B cell (primary cell): Measurements from ENCODE around the gene FRMD3. TPM values are rescaled to one million over a fixed set of nuclear protein-coding genes. Genes with fewer than 3 reads are reported as not detected.

ENCODE experiments used
- ATAC-seq: fragments of 200-7000 bp; cut with Tn5 transposase; one replicate; pipeline ENCODE4 v1.10.0; 2021; ENCODE audit warnings: low read depth, mild to moderate bottlenecking, moderate number of reproducible peaks, moderate library complexity
- CTCF ChIA-PET: fragments of 350-600 bp; sonication (Branson Sonifier 250); formaldehyde crosslinking; loops from one replicate; lab custom pipeline; 2021; ENCODE audit warnings: antibody characterized with exemption, inconsistent platforms; lab: Charles Lee
- POLR2A ChIA-PET: fragments of 350-600 bp; sonication (Branson Sonifier 250); formaldehyde crosslinking; loops from one replicate; lab custom pipeline; 2021; ENCODE audit warnings: antibody characterized with exemption; lab: Charles Lee
- DNase-seq: peaks from one replicate; pipeline ENCODE4 v3.0.0; 2013
- H2AFZ ChIP-seq: 2 replicates; pipeline ENCODE4 v1.6.1; 2012; ENCODE audit warnings: mild to moderate bottlenecking, low read depth, low read length; ENCODE audit not compliant: insufficient read depth, poor library complexity, severe bottlenecking
- H3K27ac ChIP-seq, 2 donors: 1 replicate in 1 of 2; 2 replicates in 1 of 2; pipeline ENCODE4 v1.5.1; 2012 to 2013; ENCODE audit warnings: low read length in 2 of 2, mild to moderate bottlenecking in 2 of 2, moderate library complexity in 1 of 2
- H3K27me3 ChIP-seq, 4 experiments: fragments of 200-600 bp in 1 of 4; sonication (generic) in 1 of 4; replicated peaks in 1 of 4; 1 replicate in 2 of 4; 2 replicates in 2 of 4; pipeline versions ENCODE4 v1.6.1 to v1.7.0; 2013 to 2016; ENCODE audit warnings: low read length in 3 of 4, mild to moderate bottlenecking in 2 of 4, mixed read lengths in 1 of 4, moderate library complexity in 1 of 4; ENCODE audit not compliant: insufficient read depth in 4 of 4, control insufficient read depth in 3 of 4; ENCODE audit errors: control extremely low read depth in 1 of 4
- H3K36me3 ChIP-seq, 2 experiments: replicated peaks in 1 of 2; 1 replicate in 1 of 2; 2 replicates in 1 of 2; pipeline versions ENCODE4 v1.6.1 to v1.7.1; 2013; ENCODE audit warnings: low read length in 1 of 2; ENCODE audit not compliant: insufficient read depth in 2 of 2, control insufficient read depth in 1 of 2; ENCODE audit errors: control extremely low read depth in 1 of 2, extremely low read depth in 1 of 2
- H3K4me1 ChIP-seq, 2 donors: fragments of 200-600 bp in 1 of 2; sonication (generic) in 1 of 2; 1 replicate in 1 of 2; 2 replicates in 1 of 2; pipeline versions ENCODE4 v1.5.1 to v1.6.1; 2013 to 2017; ENCODE audit warnings: low read length in 2 of 2; ENCODE audit not compliant: control insufficient read depth in 2 of 2, insufficient read depth in 2 of 2
- H3K4me2 ChIP-seq: replicated peaks from 2 replicates; pipeline ENCODE3; 2012; ENCODE audit warnings: mild to moderate bottlenecking, low read depth, low read length; ENCODE audit not compliant: poor library complexity, severe bottlenecking
- H3K4me3 ChIP-seq, 5 experiments: fragments of 200-600 bp in 1 of 5; sonication (generic) in 1 of 5; 1 replicate in 3 of 5; 2 replicates in 2 of 5; pipeline versions ENCODE4 v1.5.1 to v1.7.0; 2011 to 2016; ENCODE audit warnings: low read length in 4 of 5, mild to moderate bottlenecking in 4 of 5, low read depth in 2 of 5, control low read depth in 1 of 5, moderate library complexity in 1 of 5; ENCODE audit not compliant: insufficient read depth in 1 of 5; ENCODE audit errors: control extremely low read depth in 1 of 5, extremely low read depth in 1 of 5
- H3K79me2 ChIP-seq: fragments of 200-600 bp; sonication (generic); one replicate; pipeline ENCODE4 v1.6.0; 2016; ENCODE audit warnings: low read length; ENCODE audit not compliant: control insufficient read depth, insufficient read depth
- H3K9ac ChIP-seq: fragments of 200-600 bp; sonication (generic); 2 replicates; pipeline ENCODE4 v1.6.1; 2017; ENCODE audit warnings: mild to moderate bottlenecking, low read length, moderate library complexity
- H3K9me3 ChIP-seq, 3 donors: one replicate each; pipeline versions ENCODE4 v1.6.1 to v1.7.1; 2013; ENCODE audit warnings: low read length in 2 of 3; ENCODE audit not compliant: control insufficient read depth in 2 of 3, insufficient read depth in 1 of 3; ENCODE audit errors: control extremely low read depth in 1 of 3
- H4K20me1 ChIP-seq: 2 replicates; pipeline ENCODE4 v1.6.0; 2012; ENCODE audit warnings: mild to moderate bottlenecking, low read length; ENCODE audit not compliant: insufficient read depth, control insufficient read depth, poor library complexity, severe bottlenecking
- H3K27ac Mint-ChIP-seq: one replicate; pipeline ENCODE4 v1.8.0; 2021; ENCODE audit warnings: mixed read lengths
- H3K27me3 Mint-ChIP-seq: one replicate; pipeline ENCODE4 v1.8.0; 2021; ENCODE audit warnings: mixed read lengths
- H3K4me1 Mint-ChIP-seq: one replicate; pipeline ENCODE4 v1.8.0; 2021; ENCODE audit warnings: mixed read lengths
- H3K4me3 Mint-ChIP-seq: one replicate; pipeline ENCODE4 v1.8.0; 2021; ENCODE audit warnings: mixed read lengths
- H3K9me3 Mint-ChIP-seq: one replicate; pipeline ENCODE4 v1.8.0; 2022; ENCODE audit warnings: mixed read lengths; ENCODE audit not compliant: insufficient read depth
- CTCF ChIP-seq: fragments of 200-600 bp; IDR thresholded peaks from one replicate; pipeline ENCODE4 v1.8.0; 2022; ENCODE audit warnings: antibody characterized with exemption, mild to moderate bottlenecking
- EZH2 ChIP-seq: IDR thresholded peaks from 2 replicates; pipeline ENCODE4 v1.6.1; 2012; ENCODE audit warnings: borderline replicate concordance, low read depth, mild to moderate bottlenecking, moderate library complexity, low read length; ENCODE audit not compliant: insufficient read depth, poor library complexity, severe bottlenecking
- WGBS: methylation state at CpG from one replicate; pipeline ENCODE4 v1.1.5; 2013; ENCODE audit warnings: missing lambda C conversion rate; ENCODE audit not compliant: insufficient coverage; 5-methylcytosine and 5-hydroxymethylcytosine counted together
- intact Hi-C: fragments of 100-400 bp; cut with micrococcal nuclease; formaldehyde crosslinking; loops from one replicate; pipeline ENCODE4 v1.10.0; 2022
- polyA plus RNA-seq: library from polyadenylated mRNA; depleted of rRNA; stranded (reverse); fragments of >200 nt; gene quantifications from 2 replicates; pipeline ENCODE4 v1.2.3, GENCODE V29; 2012
- total RNA-seq, 2 donors: library from RNA; stranded (reverse); fragments of 120-200 nt in 1 of 2; gene quantifications; 1 replicate in 1 of 2; 2 replicates in 1 of 2; pipeline versions ENCODE4 v1.2.3 to v1.2.4, GENCODE V29; 2013 to 2022

Gene FRMD3
- total and polyA plus RNA-seq, 2 donors (not counting 1 experiment from before 2014, with no cell fraction given), result 0.37 to 0.49 TPM

GRCh38 chr9:83511051-83511450, 27.1 kb downstream of the FRMD3 start:
- no peaks in the 10 kb centered on the region for H3K4me1 Mint-ChIP-seq
- ChIA-PET POLR2A (no interaction called here), CTCF (no interaction called here)
- H3K4me3 ChIP-seq, result no peak overlapping the region
- ATAC-seq, result no peak
- no peaks in the 10 kb centered on the region for H3K36me3 ChIP-seq
- no peak overlapping the region for H3K9ac ChIP-seq
- WGBS, result no CpG with 5 or more reads among the region's 1 CpG
- no peaks in the 10 kb centered on the region for H3K9me3 Mint-ChIP-seq
- H2AFZ ChIP-seq, result no peak overlapping the region
- H3K79me2 ChIP-seq, result no peaks in the 10 kb centered on the region
- no peak for DNase-seq
- no peak for TF ChIP-seq EZH2
- TF ChIP-seq CTCF, result no peak
- no peaks in the 10 kb centered on the region for H4K20me1 ChIP-seq
- no peaks in the 10 kb centered on the region for H3K4me1 ChIP-seq
- no peaks in the 10 kb centered on the region for H3K27me3 ChIP-seq
- intact Hi-C loops, result no loop called here
- no peak overlapping the region for H3K4me2 ChIP-seq
- H3K27ac Mint-ChIP-seq, result no peak overlapping the region
- peaks cover 0 to 3% (median 0%) of the 10 kb centered on the region in 3 donors for H3K9me3 ChIP-seq
- H3K4me3 Mint-ChIP-seq, result no peak overlapping the region
- no peak overlapping the region for H3K27ac ChIP-seq
- H3K27me3 Mint-ChIP-seq, result no peaks in the 10 kb centered on the region

- Histone ChIP-seq H3K27ac (no peak overlapping the region), H3K36me3 (no peaks in the 10 kb centered on the region), H3K4me1 (no peaks in the 10 kb centered on the region), H4K20me1 (no peaks in the 10 kb centered on the region), H3K9me3 (peaks cover 0 to 3% (median 0%) of the 10 kb centered on the region in 3 donors), H3K4me2 (no peak overlapping the region), H3K9ac (no peak overlapping the region), H3K79me2 (no peaks in the 10 kb centered on the region), H3K27me3 (no peaks in the 10 kb centered on the region), H3K4me3 (no peak overlapping the region), H2AFZ (no peak overlapping the region)
- 80% methylated on average over 1 of the region's 8 CpGs for WGBS
- TF ChIP-seq CTCF, result no peak
- intact Hi-C loops, result no loop called here
- H3K4me1 Mint-ChIP-seq, result no peaks in the 10 kb centered on the region
- ATAC-seq (no peak), DNase-seq (no peak)
- no peak overlapping the region for H3K4me3 Mint-ChIP-seq
- H3K9me3 Mint-ChIP-seq, result no peaks in the 10 kb centered on the region
- H3K27ac Mint-ChIP-seq, result no peak overlapping the region
- CTCF ChIA-PET, result no interaction called here
- no peaks in the 10 kb centered on the region for H3K27me3 Mint-ChIP-seq
- POLR2A ChIA-PET, result no interaction called here
Measured at GRCh38 chr9:83509402-83509801, 28.8 kb downstream of the FRMD3 start.
